SK-MEL-5 (cell line): Measurements from ENCODE around the gene KCNAB1. TPM values are rescaled to one million over a fixed set of nuclear protein-coding genes. Genes with fewer than 3 reads are reported as not detected.
"Not testable (repeated sequence)": the region's sequence is repeated elsewhere in the genome, so short reads cannot be mapped to it uniquely, and the experiment has no call there.

ENCODE experiments used
- DNase-seq: peaks from one replicate; pipeline ENCODE4 v3.0.0-alpha.2; 2016; ENCODE audit warnings: low read depth, low spot score
- in situ Hi-C: cut with HindIII; loops from 2 replicates; pipeline ENCODE4 v1.10.0; 2016; ENCODE audit warnings: low sequenced_read_pairs, high pct_unique_total_duplicates, low pct_unique_long_range_greater_than_20kb
- polyA plus RNA-seq, 2 experiments: library from polyadenylated mRNA; depleted of rRNA; stranded (reverse); fragments of >200 nt; gene quantifications; 2 replicates each; pipeline ENCODE4 v1.2.3, GENCODE V29; 2015
- total RNA-seq: library from RNA; depleted of rRNA; stranded (reverse); fragments of >200 nt; shearing (Covaris generic); gene quantifications from 2 replicates; pipeline ENCODE4 v1.2.3, GENCODE V29; 2014; rRNA removed

Gene KCNAB1
- total RNA-seq, result 0.66 and 0.90 TPM in 2 replicates
- polyA plus RNA-seq (2015; cell fraction: cytosol; rRNA removed), result 0.60 and 1.8 TPM in 2 replicates
- 0.20 and 2.4 TPM in 2 replicates for polyA plus RNA-seq (2015; cell fraction: nucleus; rRNA removed)

GRCh38 chr3:156120528-156121251 lies at the start of gene KCNAB1:
Gene KCNAB1 (plus strand): TSS chr3:156120578.
- in situ Hi-C loops, result no loop called here
- DNase-seq, result no peak

- in situ Hi-C loops, result no loop called here
- no peak for DNase-seq
These were observed 49.3 kb upstream of the KCNAB1 start for GRCh38 chr3:156071031-156071430.

GRCh38 chr3:156072950-156073657 lies 47.3 kb upstream of the KCNAB1 start:
- not testable (repeated sequence) for DNase-seq

GRCh38 chr3:156090126-156090525 lies 30.3 kb upstream of the KCNAB1 start:
- in situ Hi-C loops, result no loop called here
- DNase-seq, result no peak

More at GRCh38 chr3:156072950-156073657, 47.3 kb upstream of the KCNAB1 start:
- in situ Hi-C loops, result not testable (repeated sequence)

- no peak for DNase-seq
- in situ Hi-C loops, result no loop called here
These were observed 26.4 kb upstream of the KCNAB1 start for GRCh38 chr3:156093964-156094363.

- DNase-seq, result no peak
- in situ Hi-C loops, result no loop called here
These were observed 26.0 kb upstream of the KCNAB1 start for GRCh38 chr3:156094391-156094790.

GRCh38 chr3:156095652-156096051 lies 24.7 kb upstream of the KCNAB1 start:
- DNase-seq, in situ Hi-C loops: not testable (repeated sequence)

- in situ Hi-C loops, result no loop called here
- DNase-seq, result no peak
These were observed 21.8 kb upstream of the KCNAB1 start for GRCh38 chr3:156098437-156099035.

GRCh38 chr3:156099348-156099747 lies 21.0 kb upstream of the KCNAB1 start:
- in situ Hi-C loops, DNase-seq: not testable (repeated sequence)

- in situ Hi-C loops, DNase-seq: not testable (repeated sequence)
These were observed 20.4 kb upstream of the KCNAB1 start for GRCh38 chr3:156099984-156100383.

- in situ Hi-C loops, result no loop called here
- DNase-seq, result no peak
These were observed 18.0 kb upstream of the KCNAB1 start for GRCh38 chr3:156102267-156102931.

GRCh38 chr3:156106721-156107373 lies 13.5 kb upstream of the KCNAB1 start:
- DNase-seq, result peak; percentile 6
- in situ Hi-C loops, result no loop called here

GRCh38 chr3:156107504-156107903 lies 12.9 kb upstream of the KCNAB1 start:
- DNase-seq, result no peak
- in situ Hi-C loops, result no loop called here

- no peak for DNase-seq
- in situ Hi-C loops, result no loop called here
These were observed 11.8 kb upstream of the KCNAB1 start for GRCh38 chr3:156108616-156109015.

- in situ Hi-C loops, result no loop called here
- DNase-seq, result no peak
These were observed 10.4 kb upstream of the KCNAB1 start for GRCh38 chr3:156109989-156110388.

GRCh38 chr3:156126467-156126866 lies 6.1 kb downstream of the KCNAB1 start:
- in situ Hi-C loops, result no loop called here
- no peak for DNase-seq

GRCh38 chr3:156131241-156131640 lies 10.9 kb downstream of the KCNAB1 start:
- in situ Hi-C loops, result no loop called here

More at GRCh38 chr3:156131241-156131640, 10.9 kb downstream of the KCNAB1 start:
- no peak for DNase-seq
